Activated CD4-positive, alpha-beta T cell treated with anti-CD3 and anti-CD28 coated beads for 24 hours (primary cell): Measurements from ENCODE around the gene CAPN10.

ENCODE experiments used
- DNase-seq, 2 donors: peaks; one replicate each; pipeline ENCODE4 v3.0.0-alpha.2; 2020; ENCODE audit warnings: low read depth in 2 of 2

CAPN10 gene

DNA sequence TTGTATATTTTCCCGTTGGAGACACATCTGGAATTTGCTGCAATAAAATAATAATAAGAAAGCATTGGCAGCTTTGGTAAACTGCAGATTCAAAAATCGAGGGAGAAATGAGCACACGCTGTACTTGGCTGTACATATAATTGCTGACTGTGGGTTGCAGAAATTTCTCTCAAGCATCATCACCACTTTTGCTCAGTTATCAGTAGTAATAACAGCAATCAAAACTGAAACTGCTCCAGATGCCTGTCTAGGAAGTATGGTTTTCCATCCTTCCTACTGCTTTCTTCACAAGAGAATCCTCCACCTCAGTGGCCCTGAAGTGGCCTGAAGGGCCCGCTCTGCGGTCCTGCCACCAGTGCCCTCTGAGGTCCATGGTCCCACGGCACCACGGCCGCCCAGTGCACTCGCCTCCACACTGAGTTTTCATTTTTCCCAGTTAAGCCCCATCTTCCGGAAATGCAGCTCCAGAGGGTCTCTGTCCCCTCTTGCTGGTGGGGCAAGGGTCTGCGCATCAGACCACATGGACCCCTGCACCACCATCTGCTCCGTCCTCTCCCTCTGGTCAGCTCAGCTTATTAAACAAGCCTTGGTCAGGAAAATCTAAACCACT is 22.5 kb upstream of the CAPN10 start:
- DNase-seq, result no peak

DNA sequence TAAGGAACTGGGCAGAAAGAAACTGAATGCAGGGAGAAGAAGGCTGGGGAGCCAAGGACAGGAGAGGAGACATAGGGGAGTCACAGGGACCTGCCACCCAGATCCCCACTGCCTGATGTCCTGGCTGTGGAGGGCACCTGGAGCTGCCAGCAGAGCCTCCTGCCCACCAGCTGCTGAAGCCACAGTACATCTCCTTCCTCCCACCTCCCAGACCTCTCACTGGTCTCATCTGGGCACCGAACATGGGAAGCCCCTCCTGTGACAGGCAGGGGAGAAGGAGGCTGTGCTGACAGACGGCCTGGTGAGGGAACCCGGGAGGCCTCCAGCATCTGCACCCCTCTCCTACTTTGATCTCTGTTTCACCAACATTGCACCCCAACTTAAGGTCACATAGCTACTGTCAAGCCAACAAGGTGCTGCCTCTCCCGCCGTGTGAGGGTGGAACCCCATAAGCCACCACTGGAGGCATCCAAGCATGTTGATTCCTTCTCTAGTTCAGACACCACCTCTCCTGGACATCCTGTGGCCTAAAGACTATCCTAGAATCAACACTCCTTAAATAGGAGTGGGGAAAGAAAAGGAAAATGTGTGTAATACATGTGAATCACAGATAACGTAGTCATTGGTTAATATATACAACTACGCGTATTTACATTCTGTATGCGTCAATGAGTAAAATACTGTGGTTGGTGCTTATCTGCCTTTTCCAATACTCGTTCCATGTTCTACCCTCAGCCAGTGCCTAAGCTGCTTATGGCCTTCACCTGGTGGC is 21.8 kb upstream of the CAPN10 start:
- no peak for DNase-seq

DNA sequence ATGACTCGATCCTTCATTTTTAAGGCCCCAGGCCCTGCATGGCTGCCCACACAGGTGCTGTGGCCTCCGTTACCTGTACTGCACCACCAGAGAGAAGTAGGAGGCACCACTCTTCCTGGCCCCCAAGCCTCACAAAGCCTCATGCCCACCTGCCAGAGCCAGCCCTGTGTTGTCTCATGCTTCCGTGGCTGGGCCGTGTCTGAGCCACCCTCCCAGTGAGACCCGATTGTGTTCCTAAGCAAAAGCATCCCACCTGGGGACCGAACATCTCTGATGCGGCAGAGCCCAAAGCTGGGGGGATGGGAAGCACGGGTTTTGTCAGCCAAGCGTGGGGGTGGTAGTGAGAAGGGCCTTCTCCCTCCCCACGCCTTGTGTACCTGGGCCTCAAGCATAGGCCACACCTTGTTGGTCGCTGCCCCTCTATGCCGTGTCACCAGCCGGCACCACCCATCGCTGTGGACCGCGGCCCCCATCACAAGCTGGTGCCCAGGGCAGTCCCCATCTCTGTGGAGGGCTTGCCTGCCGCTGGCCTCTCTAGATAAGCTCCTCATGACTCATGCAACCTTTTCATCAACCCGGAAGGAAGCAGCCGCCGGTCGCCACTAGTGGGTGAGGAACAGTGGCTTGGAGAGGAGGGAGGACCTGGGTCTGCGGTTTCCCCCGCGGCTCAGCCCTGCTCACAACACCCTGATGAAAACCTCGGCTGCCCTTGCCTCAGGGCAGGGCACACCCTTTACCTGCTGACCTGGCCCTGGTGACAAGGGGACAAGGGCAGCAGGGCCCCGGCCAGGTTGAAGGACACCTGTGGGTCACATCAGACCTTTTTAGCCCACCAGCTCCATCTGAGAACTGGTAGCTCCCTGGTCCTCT is 21.0 kb upstream of the CAPN10 start:
- DNase-seq, result peak; percentile 75 to 82

DNA sequence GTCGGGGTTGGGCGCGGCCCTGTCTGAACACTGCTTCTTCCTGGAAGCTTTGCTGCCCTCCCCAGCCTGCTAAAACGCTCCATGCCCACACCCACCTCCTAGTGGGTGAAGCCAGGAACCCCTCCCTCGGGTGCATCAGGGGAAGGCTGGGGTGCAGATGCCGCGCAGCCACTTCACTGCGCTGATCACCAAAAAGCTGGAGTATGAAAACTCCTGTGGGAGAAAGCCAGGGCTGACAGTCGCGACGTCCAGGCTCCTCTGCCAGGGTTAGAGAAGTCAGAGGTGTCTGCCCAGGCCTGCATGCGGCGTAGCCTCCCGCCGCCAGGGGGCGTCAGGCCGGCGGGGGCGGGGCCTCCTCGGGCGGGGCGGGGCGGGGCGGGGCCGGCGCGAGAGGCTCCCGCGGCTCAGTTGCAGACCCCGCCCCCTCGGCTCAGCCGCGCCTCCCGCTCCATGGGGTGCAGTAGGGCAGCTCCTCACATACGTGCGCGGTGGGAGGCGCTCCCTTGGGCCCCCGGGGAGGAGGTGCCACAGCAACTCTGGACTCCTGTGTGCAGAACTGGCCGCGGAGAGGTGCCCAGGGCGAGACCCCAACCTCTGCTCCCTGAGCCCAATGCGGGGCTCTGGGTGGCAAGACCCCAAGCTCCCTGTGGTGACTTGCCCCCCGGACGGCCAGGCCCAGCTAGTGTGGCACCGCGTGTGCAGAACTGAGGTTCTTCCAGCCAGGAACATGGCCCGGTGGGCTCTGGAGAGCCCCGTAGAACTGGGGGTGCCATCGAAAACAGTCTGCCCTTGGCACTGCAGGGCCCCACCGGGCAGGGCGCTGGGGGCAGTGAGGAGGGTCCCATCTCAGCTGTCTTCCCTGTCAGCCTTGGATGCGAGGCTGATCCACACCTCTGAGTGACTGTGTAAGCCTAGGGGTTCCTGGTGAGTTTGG is 20.1 kb upstream of the CAPN10 start:
- peak; percentile 93 to 94 for DNase-seq

DNA sequence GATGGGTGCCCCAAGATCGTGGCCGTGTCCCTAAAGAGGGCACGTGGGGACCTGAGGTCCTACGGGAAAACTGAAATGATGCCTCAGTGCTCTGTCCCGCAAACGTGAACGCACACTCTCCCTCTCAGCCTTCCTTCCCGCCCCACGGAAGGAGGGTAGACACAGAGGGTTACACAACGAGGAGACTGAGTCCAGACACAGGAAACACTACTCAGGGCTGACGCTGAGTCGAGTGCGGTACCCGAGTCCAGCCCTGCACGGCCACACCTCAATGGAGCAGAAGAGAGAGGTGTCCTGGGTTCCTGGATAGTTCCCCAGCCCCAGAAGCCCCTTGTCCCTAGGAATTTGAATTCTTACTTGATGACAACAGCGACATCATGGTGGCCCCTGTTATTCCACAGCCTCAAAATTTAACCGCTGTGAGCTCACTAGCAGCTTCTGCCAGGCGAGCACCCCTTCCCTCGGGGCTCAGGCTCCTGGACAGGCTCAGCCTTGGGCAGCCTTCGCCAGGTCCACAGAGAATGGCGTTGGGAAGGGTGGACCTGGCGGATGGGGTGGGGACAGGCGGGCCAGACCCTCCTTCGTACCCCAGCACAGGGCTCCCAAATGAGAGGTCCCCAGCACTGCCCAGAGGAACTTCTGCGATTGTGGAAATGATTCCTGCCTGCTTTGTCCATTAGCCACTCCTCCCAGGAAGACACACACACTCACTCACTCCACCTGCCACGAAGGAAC is 19.2 kb upstream of the CAPN10 start:
- no peak for DNase-seq

DNA sequence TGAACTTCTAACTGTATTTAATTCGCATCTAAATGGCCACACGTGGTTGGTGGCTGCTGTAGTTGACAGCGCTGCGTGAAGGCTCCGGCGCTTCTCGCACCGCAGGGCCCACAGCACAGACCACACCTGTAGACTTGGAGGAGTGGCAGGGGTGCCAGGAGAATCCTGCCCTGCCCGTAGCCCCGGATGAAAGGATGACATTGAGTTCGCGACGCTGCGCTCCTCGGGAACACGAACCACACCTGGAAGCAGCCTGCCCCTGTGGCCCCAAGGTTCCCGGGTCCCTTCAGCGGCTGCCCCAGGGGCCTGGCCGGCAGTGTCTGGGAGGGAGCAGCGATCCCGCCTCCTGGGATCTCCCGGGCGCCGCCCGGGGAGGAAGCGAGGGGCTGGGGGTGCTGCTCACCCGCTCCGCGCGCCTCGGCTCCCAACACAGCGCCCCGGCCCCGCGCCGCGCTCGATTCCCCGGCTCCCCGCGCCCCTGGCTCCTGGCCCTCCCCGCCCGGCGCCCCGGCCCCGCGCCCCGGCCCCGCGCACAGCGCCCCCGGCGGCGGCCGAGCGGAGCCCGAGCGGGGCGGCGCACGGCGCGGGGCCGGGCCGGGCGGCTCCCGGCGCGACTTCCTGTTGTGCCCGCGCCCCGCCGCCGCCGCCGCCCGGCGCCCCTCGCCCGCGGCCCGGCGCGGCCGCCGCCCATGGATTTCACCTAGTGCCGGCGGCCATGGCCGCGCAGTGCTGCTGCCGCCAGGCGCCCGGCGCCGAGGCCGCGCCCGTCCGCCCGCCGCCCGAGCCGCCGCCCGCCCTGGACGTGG is 18.5 kb upstream of the CAPN10 start, which contains the start of gene RNPEPL1:
RNPEPL1 (plus strand) TSS at position 613 of the 806 bp plus-strand sequence; CDS start at position 716, 103 bp downstream.
- DNase-seq, result no peak

DNA sequence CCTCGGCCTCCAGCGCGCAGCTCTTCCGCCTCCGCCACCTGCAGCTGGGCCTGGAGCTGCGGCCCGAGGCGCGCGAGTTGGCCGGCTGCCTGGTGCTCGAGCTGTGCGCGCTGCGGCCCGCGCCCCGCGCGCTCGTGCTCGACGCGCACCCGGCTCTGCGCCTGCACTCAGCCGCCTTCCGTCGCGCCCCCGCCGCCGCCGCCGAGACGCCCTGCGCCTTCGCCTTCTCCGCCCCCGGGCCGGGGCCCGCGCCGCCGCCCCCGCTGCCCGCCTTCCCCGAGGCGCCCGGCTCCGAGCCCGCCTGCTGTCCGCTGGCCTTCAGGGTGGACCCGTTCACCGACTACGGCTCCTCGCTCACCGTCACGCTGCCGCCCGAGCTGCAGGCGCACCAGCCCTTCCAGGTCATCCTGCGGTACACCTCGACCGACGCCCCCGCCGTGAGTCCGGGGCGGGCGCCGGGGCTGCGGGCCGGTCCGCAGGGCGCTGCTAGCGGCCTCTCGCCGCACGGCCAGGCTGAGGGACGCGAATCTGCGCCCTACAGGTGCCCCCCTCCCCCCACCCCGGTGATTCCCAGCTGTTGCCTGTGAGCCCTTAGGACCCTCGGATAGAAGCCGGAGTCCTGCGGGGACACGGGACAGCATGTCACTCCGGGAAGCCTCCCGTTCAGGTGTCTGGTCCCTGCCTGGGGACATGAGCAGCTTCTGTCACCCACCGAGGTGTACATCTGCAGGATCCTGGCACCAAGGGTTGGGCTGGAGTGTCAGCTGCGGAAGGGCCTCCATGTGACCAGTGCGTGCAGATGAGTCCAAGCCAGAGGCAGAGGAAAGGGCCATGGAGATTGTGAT is 17.6 kb upstream of the CAPN10 start:
- DNase-seq, result no peak

DNA sequence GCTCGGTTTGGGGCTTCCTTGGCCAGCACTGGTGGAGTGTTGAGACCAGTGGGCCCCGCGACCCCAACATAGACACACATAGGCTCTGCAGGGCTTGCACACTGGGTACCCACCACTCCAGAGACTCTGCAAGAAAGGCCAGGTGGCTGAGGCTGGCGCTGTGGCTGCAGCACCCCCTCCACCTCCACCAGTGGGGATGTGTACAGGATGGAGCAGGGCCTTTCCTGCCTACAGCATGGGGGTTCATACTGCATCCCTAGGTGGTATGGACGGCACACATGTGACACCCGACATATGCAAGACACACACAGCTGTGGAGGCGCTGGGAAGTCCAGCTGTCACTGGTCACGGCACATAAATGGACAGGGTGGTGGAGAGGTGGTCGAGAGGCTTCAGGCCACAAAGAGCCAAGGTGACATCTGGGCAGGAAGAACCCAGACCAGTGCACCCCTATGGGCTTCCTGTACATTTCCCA is 17.0 kb upstream of the CAPN10 start:
- DNase-seq, result no peak

DNA sequence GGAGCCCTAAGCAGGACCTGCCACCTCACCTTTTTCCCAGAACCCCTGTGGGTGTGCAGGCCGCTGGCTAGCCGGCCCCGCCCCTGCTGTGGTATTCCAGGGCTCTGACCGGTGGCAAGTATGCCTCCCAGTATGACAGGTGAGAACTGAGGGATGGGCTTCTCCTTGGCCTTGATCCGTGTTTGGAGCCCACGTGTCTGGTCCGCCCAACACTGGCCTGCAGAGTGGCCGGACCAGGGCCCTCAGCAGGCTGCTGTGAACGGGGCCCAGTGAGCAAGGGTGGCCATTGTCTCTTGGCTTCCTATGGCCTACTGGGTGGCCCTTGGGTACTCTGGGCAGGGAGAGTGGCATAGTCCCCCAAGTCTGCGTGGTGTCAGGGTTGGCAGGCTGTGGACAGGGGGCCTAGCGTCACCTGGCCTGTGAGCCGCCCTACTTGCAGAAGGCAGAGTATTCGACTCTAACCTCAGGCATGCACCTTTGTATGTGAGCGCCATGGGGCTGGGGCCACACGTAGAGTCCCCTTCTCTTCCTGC is 16.5 kb upstream of the CAPN10 start:
- no peak for DNase-seq

DNA sequence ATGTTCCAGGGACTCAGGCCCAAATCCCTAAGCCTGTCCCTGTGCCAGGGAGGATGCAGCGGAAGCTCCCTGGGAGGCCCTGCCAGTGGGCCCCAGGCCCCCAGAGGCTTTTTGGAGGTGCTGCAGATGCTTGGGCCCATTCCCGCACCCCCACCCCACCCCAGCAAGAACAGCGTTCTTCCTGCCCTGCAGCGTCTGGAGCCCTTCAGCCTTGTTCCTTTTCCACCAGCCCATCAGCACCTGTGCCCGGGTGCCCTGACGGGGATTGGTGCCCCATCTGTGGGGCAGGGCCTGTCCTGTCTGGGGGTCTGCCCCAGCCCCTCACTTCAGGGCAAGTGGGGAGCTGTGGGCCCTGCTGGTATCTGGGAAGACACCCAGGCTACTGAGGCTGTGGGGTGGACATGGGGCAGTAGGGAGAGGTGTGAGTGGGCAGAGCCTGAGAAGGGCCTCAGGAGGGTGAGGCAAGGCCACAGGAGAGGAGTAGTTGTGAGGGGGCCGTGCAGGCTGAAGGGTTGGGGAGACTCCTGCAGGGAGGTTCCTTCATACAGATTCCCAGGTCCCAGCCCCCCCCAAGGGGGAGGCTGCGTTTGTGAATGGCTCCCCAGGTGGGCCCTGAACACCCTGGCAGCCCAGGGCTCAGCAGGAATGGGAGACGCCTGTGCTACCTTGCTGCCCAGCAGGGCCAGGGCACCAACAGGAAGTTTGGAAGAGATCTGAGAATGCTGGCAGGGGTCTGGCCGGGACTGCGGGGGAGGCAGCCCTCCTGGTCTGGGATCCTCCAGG is 15.8 kb upstream of the CAPN10 start:
- no peak for DNase-seq

DNA sequence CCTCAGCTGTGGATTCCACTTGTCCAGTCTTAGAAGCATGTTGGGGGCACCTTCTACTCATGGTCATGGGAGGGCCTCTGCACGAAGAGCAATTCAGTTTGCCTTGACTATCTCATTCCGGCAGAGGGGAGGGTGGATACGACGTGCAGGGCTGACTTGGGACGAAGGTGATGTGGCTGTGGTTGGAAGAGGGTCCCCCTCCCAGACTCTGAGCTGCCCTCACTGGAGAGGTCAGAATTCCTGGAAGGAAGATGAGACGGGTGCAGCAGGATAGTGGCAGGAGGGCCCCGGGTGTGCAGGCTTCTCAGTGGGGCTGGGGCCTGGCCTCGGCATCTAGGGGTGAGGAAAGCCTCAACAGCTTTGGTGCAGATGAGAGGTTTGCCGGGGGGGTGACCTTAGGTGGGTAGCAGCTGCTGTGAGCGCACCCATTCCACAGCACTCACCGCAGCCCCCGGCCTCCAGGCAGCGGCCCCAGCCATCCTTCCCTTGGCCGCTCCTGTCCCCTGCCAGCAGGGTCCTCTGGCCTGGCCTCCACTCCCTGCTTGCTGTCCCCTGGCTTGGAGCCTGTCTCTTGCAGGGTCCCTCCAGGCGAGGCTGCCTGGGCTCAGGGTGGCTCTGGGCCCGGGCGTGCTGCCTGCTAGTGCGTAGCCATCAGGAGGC is 15.1 kb upstream of the CAPN10 start:
- no peak for DNase-seq

DNA sequence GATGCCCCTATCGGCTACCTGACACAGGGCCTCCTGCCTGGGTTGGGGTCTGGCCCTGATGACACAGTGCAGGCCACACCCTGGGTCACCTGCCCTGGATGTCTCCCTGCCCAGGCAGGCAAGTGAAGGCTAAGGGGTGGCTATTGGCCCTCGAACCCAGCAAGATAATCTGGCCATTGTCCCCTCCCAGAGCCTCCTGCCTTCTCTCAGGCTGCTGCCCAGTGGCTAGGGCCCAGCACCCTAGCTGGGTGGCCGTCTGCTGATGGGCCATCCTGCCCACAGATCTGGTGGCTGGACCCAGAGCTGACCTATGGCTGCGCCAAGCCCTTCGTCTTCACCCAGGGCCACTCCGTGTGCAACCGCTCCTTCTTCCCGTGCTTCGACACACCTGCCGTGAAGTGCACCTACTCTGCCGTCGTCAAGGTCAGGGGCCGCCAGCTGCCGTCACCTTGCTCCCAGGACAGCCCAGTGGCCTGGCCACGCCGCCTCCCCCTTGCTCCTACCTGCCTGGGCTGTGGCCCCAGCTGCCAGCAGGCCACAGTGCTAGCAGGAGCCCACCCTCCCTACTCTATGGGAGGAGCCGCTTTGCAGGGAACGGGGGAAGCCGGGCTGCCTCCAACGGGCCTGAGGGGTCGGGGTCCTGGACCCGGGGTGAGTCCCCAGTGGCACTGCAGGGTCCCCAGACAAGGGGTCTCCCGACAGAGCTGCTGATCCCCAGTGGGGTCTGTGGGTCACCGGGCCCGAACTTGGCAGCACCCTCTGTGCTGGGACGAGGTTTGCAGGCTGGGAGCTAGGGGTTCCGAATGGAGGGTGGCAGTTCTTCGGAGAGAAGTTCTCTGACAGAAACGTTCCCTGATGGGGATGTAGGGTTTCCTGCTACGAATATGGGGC is 14.1 kb upstream of the CAPN10 start:
- DNase-seq, result no peak

DNA sequence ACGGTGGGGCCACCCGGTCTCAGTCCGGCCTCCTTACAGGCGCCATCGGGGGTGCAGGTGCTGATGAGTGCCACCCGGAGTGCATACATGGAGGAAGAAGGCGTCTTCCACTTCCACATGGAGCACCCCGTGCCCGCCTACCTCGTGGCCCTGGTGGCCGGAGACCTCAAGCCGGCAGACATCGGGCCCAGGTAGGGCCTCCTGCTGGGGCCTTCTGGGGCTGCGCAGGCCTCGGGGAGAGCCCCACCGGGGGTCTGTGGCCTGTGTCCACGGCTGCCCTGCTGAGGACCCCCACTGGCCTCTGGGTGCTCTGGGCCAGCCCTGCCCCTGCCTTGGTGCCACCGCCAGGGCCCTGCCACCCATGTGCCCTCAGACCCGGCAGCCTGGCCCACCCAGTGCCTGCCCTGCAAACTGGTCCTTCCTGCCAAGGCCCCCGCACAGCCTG is 13.4 kb upstream of the CAPN10 start:
- no peak for DNase-seq

DNA sequence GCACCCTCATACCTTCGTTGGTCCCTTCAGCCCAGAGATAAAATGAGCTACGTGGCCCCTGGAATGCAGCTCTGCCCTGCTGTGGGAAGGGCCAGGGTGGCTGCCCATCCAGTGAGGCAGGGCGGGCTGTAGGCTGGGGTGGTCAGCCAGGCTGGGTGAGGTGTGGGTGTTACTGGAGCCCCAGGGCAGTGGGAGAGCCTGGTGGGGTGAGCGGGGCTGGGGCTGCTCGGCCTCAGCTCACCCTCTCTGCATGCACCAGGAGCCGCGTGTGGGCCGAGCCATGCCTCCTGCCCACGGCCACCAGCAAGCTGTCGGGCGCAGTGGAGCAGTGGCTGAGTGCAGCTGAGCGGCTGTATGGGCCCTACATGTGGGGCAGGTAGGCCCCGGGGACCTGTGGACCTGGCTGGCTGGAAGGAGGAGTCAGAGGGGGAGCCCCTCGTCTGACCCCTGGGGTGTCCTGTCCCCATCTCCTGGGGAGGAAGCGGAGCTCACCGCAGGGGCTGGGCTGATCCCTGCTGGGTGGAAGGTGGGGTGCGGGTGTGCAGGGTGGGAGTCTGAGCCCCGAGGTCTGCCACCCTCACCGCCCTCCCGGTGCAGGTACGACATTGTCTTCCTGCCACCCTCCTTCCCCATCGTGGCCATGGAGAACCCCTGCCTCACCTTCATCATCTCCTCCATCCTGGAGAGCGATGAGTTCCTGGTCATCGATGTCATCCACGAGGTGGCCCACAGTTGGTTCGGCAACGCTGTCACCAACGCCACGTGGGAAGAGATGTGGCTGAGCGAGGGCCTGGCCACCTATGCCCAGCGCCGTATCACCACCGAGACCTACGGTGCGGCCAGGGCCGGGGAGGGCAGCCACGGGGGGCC is 12.8 kb upstream of the CAPN10 start:
- no peak for DNase-seq
